GM12878 (cell line): Measurements from ENCODE around the gene RERE. TPM values are rescaled to one million over a fixed set of nuclear protein-coding genes. Genes with fewer than 3 reads are reported as not detected.
A peak's percentile ranks its signal among the peaks of the same experiment; 100 is the strongest.

ENCODE experiments used
- ATAC-seq: fragments of 200-7000 bp; cut with Tn5 transposase; 3 replicates; pipeline ENCODE4 v1.9.1; 2020; ENCODE audit warnings: mild to moderate bottlenecking, moderate library complexity
- BruUV-seq: library from RNA; stranded (reverse); fragments of 400-500 nt; replicated peaks from 2 replicates; lab custom pipeline; 2021; lab: Mats Ljungman, UMichigan
- CTCF ChIA-PET: fragments of 300-600 bp; sonication (Branson Sonifier 250); formaldehyde crosslinking; extraction: SDS; loops from one replicate; lab custom pipeline; 2021; ENCODE audit warnings: inconsistent platforms; lab: Yijun Ruan, JAX
- POLR2A ChIA-PET: fragments of 350-600 bp; formaldehyde crosslinking; extraction: SDS; loops from one replicate; lab custom pipeline; 2021; ENCODE audit warnings: inconsistent platforms; lab: Charles Lee
- RAD21 ChIA-PET: fragments of 300-600 bp; sonication (Branson Sonifier 250); formaldehyde crosslinking; loops from one replicate; lab custom pipeline; 2023; ENCODE audit warnings: antibody characterized with exemption; ENCODE audit not compliant: unreplicated experiment; lab: Charles Lee
- SMC1A ChIA-PET: fragments of 300-600 bp; sonication (Branson Sonifier 250); formaldehyde crosslinking; loops from one replicate; lab custom pipeline; 2023; ENCODE audit not compliant: unreplicated experiment, uncharacterized antibody; lab: Charles Lee
- DNase-seq: peaks from one replicate; pipeline ENCODE4 v3.0.0-alpha.2; 2011; ENCODE audit warnings: low read depth, low spot score
- FAIRE-seq: peaks from 3 replicates; lab custom pipeline; 2011; peaks lifted over from hg19 to GRCh38; lab: Jason Lieb, UNC
- H2AFZ ChIP-seq: 2 replicates; pipeline ENCODE4 v1.6.0; 2011; ENCODE audit warnings: low read depth, low read length, control low read depth; ENCODE audit not compliant: control insufficient read depth
- H3K27ac ChIP-seq: 2 replicates; pipeline ENCODE4 v1.5.1; 2011; ENCODE audit warnings: control low read depth; ENCODE audit not compliant: control insufficient read depth, insufficient read depth
- H3K27me3 ChIP-seq, 2 experiments: replicated peaks in 1 of 2; 2 replicates each; pipeline versions ENCODE4 v1.6.0 to v1.6.1; 2011; ENCODE audit warnings: low read length in 1 of 2; ENCODE audit not compliant: control insufficient read depth in 2 of 2, insufficient read depth in 2 of 2
- H3K36me3 ChIP-seq, 2 experiments: 2 replicates each; pipeline ENCODE4 v1.5.1; 2011; ENCODE audit warnings: low read length in 1 of 2; ENCODE audit not compliant: control insufficient read depth in 2 of 2, insufficient read depth in 2 of 2
- H3K4me1 ChIP-seq: 2 replicates; pipeline ENCODE4 v1.6.1; 2011; ENCODE audit warnings: mild to moderate bottlenecking, low read length, moderate library complexity, mixed read lengths; ENCODE audit not compliant: control insufficient read depth, insufficient read depth
- H3K4me2 ChIP-seq: 2 replicates; pipeline ENCODE4 v1.6.0; 2011; ENCODE audit warnings: control low read depth; ENCODE audit not compliant: control insufficient read depth, insufficient read depth
- H3K4me3 ChIP-seq: fragments of 200-600 bp; sonication (generic); 2 replicates; pipeline ENCODE4 v1.5.1; 2016
- H3K79me2 ChIP-seq: 2 replicates; pipeline ENCODE4 v1.6.0; 2011; ENCODE audit warnings: low read length; ENCODE audit not compliant: control insufficient read depth, insufficient read depth
- H3K9ac ChIP-seq: 2 replicates; pipeline ENCODE4 v1.8.0; 2011; ENCODE audit warnings: low read length, control low read depth, mixed read lengths; ENCODE audit not compliant: control insufficient read depth, insufficient read depth
- H3K9me3 ChIP-seq: replicated peaks from 3 replicates; pipeline ENCODE4 v1.5.1; 2011; ENCODE audit warnings: mild to moderate bottlenecking, low read length; ENCODE audit not compliant: control insufficient read depth, insufficient read depth
- H4K20me1 ChIP-seq: 2 replicates; pipeline ENCODE4 v1.6.0; 2011; ENCODE audit not compliant: control insufficient read depth, insufficient read depth
- PRDM15 ChIP-seq: fragments of 450-650 bp; formaldehyde crosslinking; IDR thresholded peaks from 2 replicates; pipeline ENCODE4 v1.4.0; 2020; ENCODE audit warnings: mild to moderate bottlenecking, moderate library complexity
- RAD21 ChIP-seq: IDR thresholded peaks from 2 replicates; pipeline ENCODE4 v1.6.1; 2011; ENCODE audit warnings: mild to moderate bottlenecking, low read depth, low read length, moderate library complexity; ENCODE audit not compliant: insufficient read depth
- WGBS: methylation state at CpG from one replicate; pipeline ENCODE4 v1.1.6; 2016; ENCODE audit warnings: low lambda C conversion rate; ENCODE audit not compliant: insufficient replicate concordance, insufficient coverage; ENCODE audit errors: missing lambda C conversion rate; 5-methylcytosine and 5-hydroxymethylcytosine counted together
- in situ Hi-C: fragments of 300-500 bp; cut with MboI; formaldehyde crosslinking; loops from 9 replicates; pipeline ENCODE4 v1.14.3; 2018; ENCODE audit warnings: mixed read lengths
- intact Hi-C: fragments of 100-400 bp; cut with micrococcal nuclease; formaldehyde crosslinking; loops from one replicate; pipeline ENCODE4 v1.14.2; 2022; ENCODE audit not compliant: unreplicated experiment
- polyA plus RNA-seq, 11 experiments: library from polyadenylated mRNA; depleted of rRNA in 4 of 11; unstranded in 6 of 11; stranded (reverse) in 5 of 11; fragments of >200 nt; fragmentation: Nextera tagmentation in 4 of 11; fragmentation: Illumina TruSeq in 1 of 11; extraction: Ambion mirVana in 4 of 11; extraction: Trizol in 1 of 11; gene quantifications; 1 replicate in 1 of 11; 2 replicates in 10 of 11; pipeline versions ENCODE4 v1.2.1 to v1.2.3, GENCODE V29; 2011 to 2016; ENCODE audit warnings: inconsistent platforms in 2 of 11, missing spikeins in 2 of 11, low read depth in 1 of 11
- total RNA-seq, 4 experiments: library from RNA; depleted of rRNA in 3 of 4; stranded (reverse); fragments of >200 nt in 3 of 4; fragmentation: Illumina TruSeq in 1 of 4; extraction: Trizol in 1 of 4; gene quantifications; 2 replicates each; pipeline versions ENCODE4 v1.2.1 to v1.2.3, GENCODE V29; 2013 to 2021

Gene RERE
- total and polyA plus RNA-seq, 10 of the 15 experiments (the other 5 are each of a cell fraction or from before 2014, with no cell fraction given) = 5.2 to 60.5 (median 20.2) TPM

GRCh38 chr1:8465013-8465412 lies 352.4 kb downstream of the RERE start:
- Histone ChIP-seq H3K9me3 (no peaks in the 10 kb centered on the region), H3K9ac (no peak overlapping the region), H3K36me3 (peaks cover 3 to 8% of the 10 kb centered on the region in 2 experiments), H4K20me1 (no peaks in the 10 kb centered on the region), H3K4me2 (no peak overlapping the region), H3K27me3 (no peaks in the 10 kb centered on the region), H3K4me3 (no peak overlapping the region), H3K79me2 (no peaks in the 10 kb centered on the region), H3K27ac (no peak overlapping the region), H3K4me1 (peaks cover 3% of the 10 kb centered on the region; the same call in 1 of the 2 replicates), H2AFZ (no peak overlapping the region)
- POLR2A ChIA-PET = interaction anchor here (1.2 kb wide), 1 partner anchor 13 kb away, joined by 3 read pairs; no protein-coding TSS in a partner anchor
- CTCF ChIA-PET = interaction anchor here (0.9 kb wide), 1 partner anchor 45 kb away, joined by 3 read pairs; no protein-coding TSS in a partner anchor
- RAD21 ChIA-PET = no interaction called here
- BruUV-seq = no TSS peak
- FAIRE-seq (no peak), ATAC-seq (no peak), DNase-seq (no peak)
- intact Hi-C loops (no loop called here), in situ Hi-C loops (no loop called here)
- 99% methylated on average over 5 of the region's 5 CpGs for WGBS
- TF ChIP-seq PRDM15 (CRISPR knock-in tag) (no peak), RAD21 (0 out of 2 replicates have a peak, but pooled peaks have one; percentile 12)
- SMC1A ChIA-PET = interaction anchor here (1.5 kb wide), 1 partner anchor 12 kb away, joined by 5 read pairs; no protein-coding TSS in a partner anchor
